HEK293 (cell line): ENCODE results near the gene FALEC.
A peak's percentile ranks its signal among the peaks of the same experiment; 100 is the strongest.

Source experiments
- ZNF121 ChIP-seq: fragments of 450-650 bp; formaldehyde crosslinking; IDR thresholded peaks from 2 replicates; pipeline ENCODE4 v1.5.1; 2016; ENCODE audit warnings: missing biosample characterization, missing genetic modification characterization
- ZNF132 ChIP-seq: fragments of 450-650 bp; formaldehyde crosslinking; IDR thresholded peaks from 2 replicates; pipeline ENCODE4 v1.5.1; 2017; ENCODE audit warnings: missing biosample characterization, missing genetic modification characterization, borderline replicate concordance
- ZNF19 ChIP-seq: fragments of 450-650 bp; formaldehyde crosslinking; IDR thresholded peaks from 2 replicates; pipeline ENCODE4; 2016; ENCODE audit warnings: missing biosample characterization, missing genetic modification characterization, low read depth
- ZNF24 ChIP-seq: fragments of 450-650 bp; formaldehyde crosslinking; IDR thresholded peaks from 2 replicates; pipeline ENCODE4 v1.5.1; 2016; ENCODE audit warnings: missing biosample characterization, missing genetic modification characterization
- ZNF266 ChIP-seq: fragments of 450-650 bp; formaldehyde crosslinking; IDR thresholded peaks from 2 replicates; pipeline ENCODE4 v1.5.1; 2016; ENCODE audit warnings: missing biosample characterization, missing genetic modification characterization, low read depth
- ZNF292 ChIP-seq: fragments of 450-650 bp; formaldehyde crosslinking; IDR thresholded peaks from 2 replicates; pipeline ENCODE4 v1.5.1; 2016; ENCODE audit warnings: low read depth, missing biosample characterization, missing genetic modification characterization, borderline replicate concordance
- ZNF391 ChIP-seq: fragments of 450-650 bp; formaldehyde crosslinking; IDR thresholded peaks from 2 replicates; pipeline ENCODE4 v1.5.1; 2016; ENCODE audit warnings: low read depth, missing biosample characterization, missing genetic modification characterization, borderline replicate concordance
- ZNF394 ChIP-seq: fragments of 450-650 bp; formaldehyde crosslinking; IDR thresholded peaks from 2 replicates; pipeline ENCODE4 v1.5.1; 2016; ENCODE audit warnings: missing biosample characterization, missing genetic modification characterization, mild to moderate bottlenecking, moderate library complexity, borderline replicate concordance
- ZNF404 ChIP-seq: fragments of 450-650 bp; formaldehyde crosslinking; IDR thresholded peaks from 2 replicates; pipeline ENCODE4 v1.5.1; 2017; ENCODE audit warnings: missing biosample characterization, missing genetic modification characterization
- ZNF416 ChIP-seq: fragments of 450-650 bp; formaldehyde crosslinking; IDR thresholded peaks from 2 replicates; pipeline ENCODE4 v1.5.1; 2016; ENCODE audit warnings: missing biosample characterization, missing genetic modification characterization
- ZNF433 ChIP-seq: fragments of 450-650 bp; formaldehyde crosslinking; IDR thresholded peaks from 2 replicates; pipeline ENCODE4 v1.5.1; 2016; ENCODE audit warnings: missing biosample characterization, missing genetic modification characterization, low read depth
- ZNF544 ChIP-seq: fragments of 450-650 bp; formaldehyde crosslinking; IDR thresholded peaks from 2 replicates; pipeline ENCODE4 v1.5.0; 2017; ENCODE audit warnings: missing biosample characterization, missing genetic modification characterization
- ZNF558 ChIP-seq: fragments of 450-650 bp; formaldehyde crosslinking; IDR thresholded peaks from 2 replicates; pipeline ENCODE4 v1.5.1; 2016; ENCODE audit warnings: missing biosample characterization, missing genetic modification characterization
- ZNF571 ChIP-seq: fragments of 450-650 bp; formaldehyde crosslinking; IDR thresholded peaks from 2 replicates; pipeline ENCODE4 v1.5.0; 2017; ENCODE audit warnings: missing biosample characterization, missing genetic modification characterization
- ZNF626 ChIP-seq: fragments of 450-650 bp; sonication (Bioruptor Pico); formaldehyde crosslinking; IDR thresholded peaks from 2 replicates; pipeline ENCODE4 v1.5.1; 2018; ENCODE audit warnings: missing biosample characterization, missing genetic modification characterization, inconsistent platforms
- ZNF629 ChIP-seq: fragments of 450-650 bp; formaldehyde crosslinking; IDR thresholded peaks from 2 replicates; pipeline ENCODE4 v1.5.1; 2017; ENCODE audit warnings: missing biosample characterization, missing genetic modification characterization
- ZNF654 ChIP-seq: fragments of 450-650 bp; formaldehyde crosslinking; IDR thresholded peaks from 2 replicates; pipeline ENCODE4 v1.5.1; 2016; ENCODE audit warnings: low read depth, missing biosample characterization, missing genetic modification characterization
- TF ChIP-seq, protein P1 (sequence below): fragments of 450-650 bp; formaldehyde crosslinking; IDR thresholded peaks from 2 replicates; pipeline ENCODE4 v1.5.1; 2017; ENCODE audit warnings: missing biosample characterization, missing genetic modification characterization
- TF ChIP-seq, protein P2 (sequence below): fragments of 450-650 bp; formaldehyde crosslinking; IDR thresholded peaks from 2 replicates; pipeline ENCODE4 v1.5.1; 2016; ENCODE audit warnings: missing biosample characterization, missing genetic modification characterization
- TF ChIP-seq, protein P3 (sequence below): fragments of 450-650 bp; formaldehyde crosslinking; IDR thresholded peaks from 2 replicates; pipeline ENCODE4 v1.5.1; 2016; ENCODE audit warnings: missing biosample characterization, missing genetic modification characterization, borderline replicate concordance
- TF ChIP-seq, protein P4 (sequence below): fragments of 450-650 bp; formaldehyde crosslinking; IDR thresholded peaks from 2 replicates; pipeline ENCODE4 v1.5.1; 2016; ENCODE audit warnings: missing biosample characterization, missing genetic modification characterization
- TF ChIP-seq, protein P5 (sequence below): fragments of 450-650 bp; formaldehyde crosslinking; IDR thresholded peaks from 2 replicates; pipeline ENCODE4 v1.5.1; 2016; ENCODE audit warnings: missing biosample characterization, missing genetic modification characterization

FALEC gene

DNA sequence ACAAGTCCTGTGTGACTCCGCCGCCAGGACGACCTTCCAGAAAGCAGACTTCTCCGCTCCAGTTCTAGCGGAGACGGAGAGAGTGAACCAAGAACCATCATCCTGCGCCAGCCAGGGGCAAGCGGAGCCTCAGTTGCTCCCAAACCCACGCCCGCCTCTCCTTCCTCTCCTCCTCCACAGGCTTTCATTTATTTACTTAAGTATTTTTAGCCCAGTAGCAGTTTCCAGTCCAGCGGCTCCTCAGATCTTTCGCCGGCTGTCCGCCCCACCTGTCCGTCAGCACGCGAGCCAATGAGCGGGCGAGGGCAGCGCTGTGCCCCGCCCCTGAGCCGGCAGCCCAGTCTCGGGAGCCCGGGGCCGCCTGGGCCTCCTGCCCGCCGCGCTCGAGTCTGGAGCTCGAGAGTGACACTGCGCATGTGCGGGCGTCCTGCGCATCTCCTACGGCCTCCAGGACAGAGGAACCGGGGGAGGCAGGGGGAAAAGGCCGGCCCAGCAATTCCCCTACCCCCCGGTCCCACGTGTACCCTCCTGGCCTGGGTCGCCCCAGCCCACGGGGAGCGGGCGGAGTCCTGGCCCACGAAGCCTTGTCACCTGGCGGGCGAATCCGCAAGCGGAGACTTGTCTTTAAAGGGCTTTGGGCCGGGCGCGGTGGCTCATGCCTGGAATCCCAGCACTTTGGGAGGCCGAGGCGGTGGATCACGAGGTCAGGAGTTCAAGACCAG lies at the start of gene FALEC (continued):
- TF ChIP-seq ZNF433 (tag by site-specific recombination) (no peak), ZNF558 (tag by site-specific recombination) (no peak; the same call in 1 of the 2 replicates), ZNF24 (tag by site-specific recombination) (peak; percentile 17; the same call in 1 of the 2 replicates), ZNF391 (0 out of 2 replicates have a peak, but pooled peaks have one; percentile 59), ZNF404 (tag by site-specific recombination) (no peak), ZNF266 (tag by site-specific recombination) (no peak), ZNF544 (no peak), ZNF19 (tag by site-specific recombination) (no peak), ZNF626 (tag by site-specific recombination) (no peak), ZNF654 (tag by site-specific recombination) (no peak), ZNF121 (tag by site-specific recombination) (0 out of 2 replicates have a peak, but pooled peaks have one; percentile 18), ZNF132 (tag by site-specific recombination) (no peak), ZNF416 (tag by site-specific recombination) (0 out of 2 replicates have a peak, but pooled peaks have one; percentile 31), ZNF394 (peak; percentile 66; the same call in 1 of the 2 replicates), ZNF571 (tag by site-specific recombination) (no peak), ZNF629 (tag by site-specific recombination) (no peak), ZNF292 (tag by site-specific recombination) (no peak)
- TF ChIP-seq, protein P1, sequence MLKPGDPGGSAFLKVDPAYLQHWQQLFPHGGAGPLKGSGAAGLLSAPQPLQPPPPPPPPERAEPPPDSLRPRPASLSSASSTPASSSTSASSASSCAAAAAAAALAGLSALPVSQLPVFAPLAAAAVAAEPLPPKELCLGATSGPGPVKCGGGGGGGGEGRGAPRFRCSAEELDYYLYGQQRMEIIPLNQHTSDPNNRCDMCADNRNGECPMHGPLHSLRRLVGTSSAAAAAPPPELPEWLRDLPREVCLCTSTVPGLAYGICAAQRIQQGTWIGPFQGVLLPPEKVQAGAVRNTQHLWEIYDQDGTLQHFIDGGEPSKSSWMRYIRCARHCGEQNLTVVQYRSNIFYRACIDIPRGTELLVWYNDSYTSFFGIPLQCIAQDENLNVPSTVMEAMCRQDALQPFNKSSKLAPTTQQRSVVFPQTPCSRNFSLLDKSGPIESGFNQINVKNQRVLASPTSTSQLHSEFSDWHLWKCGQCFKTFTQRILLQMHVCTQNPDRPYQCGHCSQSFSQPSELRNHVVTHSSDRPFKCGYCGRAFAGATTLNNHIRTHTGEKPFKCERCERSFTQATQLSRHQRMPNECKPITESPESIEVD (tag by site-specific recombination): no peak
- TF ChIP-seq, protein P2, sequence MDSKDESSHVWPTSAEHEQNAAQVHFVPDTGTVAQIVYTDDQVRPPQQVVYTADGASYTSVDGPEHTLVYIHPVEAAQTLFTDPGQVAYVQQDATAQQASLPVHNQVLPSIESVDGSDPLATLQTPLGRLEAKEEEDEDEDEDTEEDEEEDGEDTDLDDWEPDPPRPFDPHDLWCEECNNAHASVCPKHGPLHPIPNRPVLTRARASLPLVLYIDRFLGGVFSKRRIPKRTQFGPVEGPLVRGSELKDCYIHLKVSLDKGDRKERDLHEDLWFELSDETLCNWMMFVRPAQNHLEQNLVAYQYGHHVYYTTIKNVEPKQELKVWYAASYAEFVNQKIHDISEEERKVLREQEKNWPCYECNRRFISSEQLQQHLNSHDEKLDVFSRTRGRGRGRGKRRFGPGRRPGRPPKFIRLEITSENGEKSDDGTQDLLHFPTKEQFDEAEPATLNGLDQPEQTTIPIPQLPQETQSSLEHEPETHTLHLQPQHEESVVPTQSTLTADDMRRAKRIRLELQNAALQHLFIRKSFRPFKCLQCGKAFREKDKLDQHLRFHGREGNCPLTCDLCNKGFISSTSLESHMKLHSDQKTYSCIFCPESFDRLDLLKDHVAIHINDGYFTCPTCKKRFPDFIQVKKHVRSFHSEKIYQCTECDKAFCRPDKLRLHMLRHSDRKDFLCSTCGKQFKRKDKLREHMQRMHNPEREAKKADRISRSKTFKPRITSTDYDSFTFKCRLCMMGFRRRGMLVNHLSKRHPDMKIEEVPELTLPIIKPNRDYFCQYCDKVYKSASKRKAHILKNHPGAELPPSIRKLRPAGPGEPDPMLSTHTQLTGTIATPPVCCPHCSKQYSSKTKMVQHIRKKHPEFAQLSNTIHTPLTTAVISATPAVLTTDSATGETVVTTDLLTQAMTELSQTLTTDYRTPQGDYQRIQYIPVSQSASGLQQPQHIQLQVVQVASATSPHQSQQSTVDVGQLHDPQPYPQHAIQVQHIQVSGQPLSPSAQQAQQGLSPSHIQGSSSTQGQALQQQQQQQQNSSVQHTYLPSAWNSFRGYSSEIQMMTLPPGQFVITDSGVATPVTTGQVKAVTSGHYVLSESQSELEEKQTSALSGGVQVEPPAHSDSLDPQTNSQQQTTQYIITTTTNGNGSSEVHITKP (tag by site-specific recombination): peak; percentile 96
- TF ChIP-seq, protein P3, sequence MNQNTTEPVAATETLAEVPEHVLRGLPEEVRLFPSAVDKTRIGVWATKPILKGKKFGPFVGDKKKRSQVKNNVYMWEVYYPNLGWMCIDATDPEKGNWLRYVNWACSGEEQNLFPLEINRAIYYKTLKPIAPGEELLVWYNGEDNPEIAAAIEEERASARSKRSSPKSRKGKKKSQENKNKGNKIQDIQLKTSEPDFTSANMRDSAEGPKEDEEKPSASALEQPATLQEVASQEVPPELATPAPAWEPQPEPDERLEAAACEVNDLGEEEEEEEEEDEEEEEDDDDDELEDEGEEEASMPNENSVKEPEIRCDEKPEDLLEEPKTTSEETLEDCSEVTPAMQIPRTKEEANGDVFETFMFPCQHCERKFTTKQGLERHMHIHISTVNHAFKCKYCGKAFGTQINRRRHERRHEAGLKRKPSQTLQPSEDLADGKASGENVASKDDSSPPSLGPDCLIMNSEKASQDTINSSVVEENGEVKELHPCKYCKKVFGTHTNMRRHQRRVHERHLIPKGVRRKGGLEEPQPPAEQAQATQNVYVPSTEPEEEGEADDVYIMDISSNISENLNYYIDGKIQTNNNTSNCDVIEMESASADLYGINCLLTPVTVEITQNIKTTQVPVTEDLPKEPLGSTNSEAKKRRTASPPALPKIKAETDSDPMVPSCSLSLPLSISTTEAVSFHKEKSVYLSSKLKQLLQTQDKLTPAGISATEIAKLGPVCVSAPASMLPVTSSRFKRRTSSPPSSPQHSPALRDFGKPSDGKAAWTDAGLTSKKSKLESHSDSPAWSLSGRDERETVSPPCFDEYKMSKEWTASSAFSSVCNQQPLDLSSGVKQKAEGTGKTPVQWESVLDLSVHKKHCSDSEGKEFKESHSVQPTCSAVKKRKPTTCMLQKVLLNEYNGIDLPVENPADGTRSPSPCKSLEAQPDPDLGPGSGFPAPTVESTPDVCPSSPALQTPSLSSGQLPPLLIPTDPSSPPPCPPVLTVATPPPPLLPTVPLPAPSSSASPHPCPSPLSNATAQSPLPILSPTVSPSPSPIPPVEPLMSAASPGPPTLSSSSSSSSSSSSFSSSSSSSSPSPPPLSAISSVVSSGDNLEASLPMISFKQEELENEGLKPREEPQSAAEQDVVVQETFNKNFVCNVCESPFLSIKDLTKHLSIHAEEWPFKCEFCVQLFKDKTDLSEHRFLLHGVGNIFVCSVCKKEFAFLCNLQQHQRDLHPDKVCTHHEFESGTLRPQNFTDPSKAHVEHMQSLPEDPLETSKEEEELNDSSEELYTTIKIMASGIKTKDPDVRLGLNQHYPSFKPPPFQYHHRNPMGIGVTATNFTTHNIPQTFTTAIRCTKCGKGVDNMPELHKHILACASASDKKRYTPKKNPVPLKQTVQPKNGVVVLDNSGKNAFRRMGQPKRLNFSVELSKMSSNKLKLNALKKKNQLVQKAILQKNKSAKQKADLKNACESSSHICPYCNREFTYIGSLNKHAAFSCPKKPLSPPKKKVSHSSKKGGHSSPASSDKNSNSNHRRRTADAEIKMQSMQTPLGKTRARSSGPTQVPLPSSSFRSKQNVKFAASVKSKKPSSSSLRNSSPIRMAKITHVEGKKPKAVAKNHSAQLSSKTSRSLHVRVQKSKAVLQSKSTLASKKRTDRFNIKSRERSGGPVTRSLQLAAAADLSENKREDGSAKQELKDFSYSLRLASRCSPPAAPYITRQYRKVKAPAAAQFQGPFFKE (tag by site-specific recombination): no peak
- TF ChIP-seq, protein P4, sequence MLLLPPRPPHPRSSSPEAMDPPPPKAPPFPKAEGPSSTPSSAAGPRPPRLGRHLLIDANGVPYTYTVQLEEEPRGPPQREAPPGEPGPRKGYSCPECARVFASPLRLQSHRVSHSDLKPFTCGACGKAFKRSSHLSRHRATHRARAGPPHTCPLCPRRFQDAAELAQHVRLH (tag by site-specific recombination): peak; percentile 88; the same call in 1 of the 2 replicates
- TF ChIP-seq, protein P5, sequence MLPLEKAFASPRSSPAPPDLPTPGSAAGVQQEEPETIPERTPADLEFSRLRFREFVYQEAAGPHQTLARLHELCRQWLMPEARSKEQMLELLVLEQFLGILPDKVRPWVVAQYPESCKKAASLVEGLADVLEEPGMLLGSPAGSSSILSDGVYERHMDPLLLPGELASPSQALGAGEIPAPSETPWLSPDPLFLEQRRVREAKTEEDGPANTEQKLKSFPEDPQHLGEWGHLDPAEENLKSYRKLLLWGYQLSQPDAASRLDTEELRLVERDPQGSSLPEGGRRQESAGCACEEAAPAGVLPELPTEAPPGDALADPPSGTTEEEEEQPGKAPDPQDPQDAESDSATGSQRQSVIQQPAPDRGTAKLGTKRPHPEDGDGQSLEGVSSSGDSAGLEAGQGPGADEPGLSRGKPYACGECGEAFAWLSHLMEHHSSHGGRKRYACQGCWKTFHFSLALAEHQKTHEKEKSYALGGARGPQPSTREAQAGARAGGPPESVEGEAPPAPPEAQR (tag by site-specific recombination): no peak
